BE2C (cell line): Measurements from ENCODE around the gene RPL32.

ENCODE experiments used
- DNase-seq: peaks from one replicate; pipeline ENCODE4 v3.0.0-alpha.2; 2020
- H3K27me3 ChIP-seq: fragments of 250-450 bp; sonication (Bioruptor Pico); 2 replicates; pipeline ENCODE4 v1.5.1; 2020; ENCODE audit warnings: mild to moderate bottlenecking
- H3K36me3 ChIP-seq: fragments of 250-450 bp; sonication (Bioruptor Pico); 2 replicates; pipeline ENCODE4 v1.5.1; 2020; ENCODE audit warnings: mild to moderate bottlenecking
- H3K4me1 ChIP-seq: fragments of 250-450 bp; sonication (Bioruptor Pico); 2 replicates; pipeline ENCODE4 v1.5.1; 2020
- H3K4me3 ChIP-seq: 2 replicates; pipeline ENCODE4 v1.5.1; 2011; ENCODE audit warnings: low read depth, low read length
- H3K9me3 ChIP-seq: fragments of 250-450 bp; sonication (Bioruptor Pico); 2 replicates; pipeline ENCODE4 v1.5.1; 2020
- CTCF ChIP-seq: IDR thresholded peaks from 2 replicates; pipeline ENCODE4 v1.5.1; 2012; ENCODE audit warnings: mild to moderate bottlenecking, low read depth, low read length

RPL32 gene

DNA sequence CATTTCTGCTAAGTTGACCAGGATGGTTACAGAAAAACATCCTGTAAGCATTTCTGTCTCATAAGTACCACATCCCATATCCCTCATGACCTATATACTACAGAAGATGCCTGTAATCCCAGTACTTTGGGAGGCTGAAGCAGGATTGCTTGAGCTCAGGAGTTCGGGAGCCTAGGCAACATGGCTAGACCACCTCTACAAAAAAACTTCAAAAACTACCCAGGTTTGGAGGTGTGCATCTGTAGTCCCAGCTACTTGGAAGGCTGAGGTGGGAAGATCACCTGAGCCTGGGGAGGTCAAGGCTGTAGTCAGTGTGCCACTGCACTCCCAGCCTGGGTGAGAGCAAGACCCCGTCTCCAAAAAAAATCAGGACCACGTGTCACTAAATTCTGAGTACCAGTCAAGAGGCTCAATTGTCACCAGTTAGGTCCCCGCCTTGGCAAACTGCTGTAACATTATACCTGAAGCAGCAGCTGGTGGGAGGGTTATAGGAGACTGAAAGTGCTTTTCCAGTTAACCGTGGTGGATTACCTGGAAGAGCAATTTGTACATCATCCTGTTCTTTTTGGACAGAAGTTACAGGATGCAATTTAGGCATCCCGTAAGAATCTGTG lies 6.2 kb downstream of the RPL32 start:
- Histone ChIP-seq H3K36me3 (peaks cover 88% of the 10 kb centered on the region), H3K27me3 (no peaks in the 10 kb centered on the region), H3K9me3 (no peaks in the 10 kb centered on the region), H3K4me1 (no peaks in the 10 kb centered on the region), H3K4me3 (no peak overlapping the region)
- TF ChIP-seq CTCF: no peak
- DNase-seq: no peak

- Histone ChIP-seq H3K9me3 (no peaks in the 10 kb centered on the region), H3K27me3 (no peaks in the 10 kb centered on the region), H3K4me3 (no peak overlapping the region), H3K36me3 (peaks cover 74% of the 10 kb centered on the region), H3K4me1 (no peaks in the 10 kb centered on the region)
- no peak for TF ChIP-seq CTCF
- DNase-seq: no peak
These were observed 7.9 kb downstream of the RPL32 start for GRCh38 chr3:12833222-12834161.

DNA sequence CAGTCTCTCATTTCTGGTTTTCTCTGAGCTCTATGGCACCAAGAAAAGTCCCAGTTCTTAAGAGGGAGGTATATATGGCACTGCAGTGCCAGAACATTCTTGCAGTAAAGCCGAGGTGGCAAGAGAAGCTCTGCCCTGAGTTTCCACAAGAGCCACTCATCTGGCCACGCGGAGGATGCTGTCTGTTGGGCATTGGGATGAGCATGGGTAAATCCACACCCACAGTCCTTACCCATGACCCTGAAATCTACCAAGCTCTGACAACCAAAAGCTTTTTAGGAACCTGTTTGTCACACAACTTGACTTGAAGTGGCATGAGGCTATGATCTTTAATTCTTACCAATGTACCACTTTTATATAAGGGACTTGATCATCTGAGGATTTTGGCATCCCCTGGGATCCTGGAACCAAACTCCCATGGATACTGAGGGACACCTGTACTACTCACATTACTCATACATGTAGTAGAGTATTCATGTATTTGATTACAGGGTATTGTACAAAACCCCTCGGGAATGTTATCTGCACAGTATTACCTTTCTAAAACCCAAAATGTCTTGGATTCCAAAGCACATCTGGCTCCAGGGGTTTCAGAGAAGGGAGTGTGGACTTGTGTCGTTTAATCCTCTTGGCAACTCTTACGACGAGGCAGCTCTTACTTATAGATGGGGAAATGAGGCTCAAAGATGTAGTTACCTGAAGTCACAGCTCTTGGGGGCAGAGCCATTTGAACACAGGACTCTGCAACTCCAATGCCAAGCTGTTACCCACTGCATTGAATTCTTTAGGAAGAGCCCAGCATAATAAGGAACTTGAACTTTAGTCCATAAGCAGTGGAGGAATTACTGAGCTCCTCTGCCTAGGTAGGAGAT lies 8.8 kb downstream of the RPL32 start:
- peaks cover 65% of the 10 kb centered on the region for H3K36me3 ChIP-seq
- TF ChIP-seq CTCF: no peak
- no peaks in the 10 kb centered on the region for H3K4me1 ChIP-seq
- no peak for DNase-seq
- no peak overlapping the region for H3K4me3 ChIP-seq
- no peaks in the 10 kb centered on the region for H3K9me3 ChIP-seq
- no peaks in the 10 kb centered on the region for H3K27me3 ChIP-seq

GRCh38 chr3:12831301-12831866 lies 10.0 kb downstream of the RPL32 start:
- Histone ChIP-seq H3K9me3 (no peaks in the 10 kb centered on the region), H3K27me3 (no peaks in the 10 kb centered on the region), H3K4me3 (no peak overlapping the region), H3K36me3 (peaks cover 53% of the 10 kb centered on the region), H3K4me1 (no peaks in the 10 kb centered on the region)
- TF ChIP-seq CTCF: no peak
- no peak for DNase-seq

- peak; percentile 24; the same call in 1 of the 2 replicates for TF ChIP-seq CTCF
- Histone ChIP-seq H3K4me3 (no peak overlapping the region), H3K27me3 (no peaks in the 10 kb centered on the region), H3K4me1 (no peaks in the 10 kb centered on the region), H3K36me3 (peaks cover 47% of the 10 kb centered on the region), H3K9me3 (no peaks in the 10 kb centered on the region)
- no peak for DNase-seq
These were observed 10.6 kb downstream of the RPL32 start for GRCh38 chr3:12830785-12831156.
